Neural cell (in vitro differentiated cells): ENCODE results near the gene MRPL47. TPM values are rescaled to one million over a fixed set of nuclear protein-coding genes. Genes with fewer than 3 reads are reported as not detected.

Experiments
- H2AFZ ChIP-seq: fragments of 200-600, 300-800 bp; sonication (generic), shearing (Covaris generic); 2 replicates; pipeline ENCODE4 v1.6.0; 2014; ENCODE audit warnings: low read depth, mild to moderate bottlenecking, antibody characterized with exemption, low read length, moderate library complexity
- H3F3A ChIP-seq: fragments of 200-600 bp; shearing (Covaris generic); 2 replicates; pipeline ENCODE4 v1.6.1; 2016; ENCODE audit warnings: mild to moderate bottlenecking, moderate library complexity, mixed read lengths, antibody characterized with exemption, low read length; ENCODE audit not compliant: insufficient read depth, poor library complexity, severe bottlenecking
- H3K27ac ChIP-seq: fragments of 200-600, 300-800 bp; sonication (generic), shearing (Covaris generic); 2 replicates; pipeline ENCODE4 v1.5.1; 2014; ENCODE audit warnings: mild to moderate bottlenecking, low read length, moderate library complexity
- H3K27me3 ChIP-seq: fragments of 300-800, 200-600 bp; sonication (generic), shearing (Covaris generic); 2 replicates; pipeline ENCODE4 v1.6.0; 2014; ENCODE audit warnings: mild to moderate bottlenecking, low read depth, low read length, moderate library complexity; ENCODE audit not compliant: insufficient read depth
- H3K36me3 ChIP-seq: fragments of 300-800, 200-600 bp; sonication (generic), shearing (Covaris generic); 2 replicates; pipeline ENCODE4 v1.5.1; 2014; ENCODE audit warnings: mild to moderate bottlenecking, antibody characterized with exemption, low read length, moderate library complexity; ENCODE audit not compliant: insufficient read depth
- H3K4me2 ChIP-seq: fragments of 300-800, 200-600 bp; sonication (generic), shearing (Covaris generic); 2 replicates; pipeline ENCODE4 v1.6.0; 2014; ENCODE audit warnings: mild to moderate bottlenecking, low read length
- H3K4me3 ChIP-seq: fragments of 300-800, 200-600 bp; sonication (generic), shearing (Covaris generic); 2 replicates; pipeline ENCODE4 v1.5.1; 2014; ENCODE audit warnings: mild to moderate bottlenecking, low read length, moderate library complexity
- H3K79me2 ChIP-seq: fragments of 200-600 bp; shearing (Covaris generic); replicated peaks from 2 replicates; pipeline ENCODE4 v1.6.0; 2014; ENCODE audit warnings: mild to moderate bottlenecking, low read length, moderate library complexity; ENCODE audit not compliant: insufficient read depth
- H3K9ac ChIP-seq: fragments of 300-800, 200-600 bp; sonication (generic), shearing (Covaris generic); 2 replicates; pipeline ENCODE4 v1.6.1; 2016; ENCODE audit warnings: mild to moderate bottlenecking, low read length, mixed read lengths
- H3K9me2 ChIP-seq: fragments of 200-600 bp; shearing (Covaris generic); 2 replicates; pipeline ENCODE4 v1.6.1; 2016; ENCODE audit warnings: mild to moderate bottlenecking, low read length, mixed read lengths; ENCODE audit not compliant: insufficient read depth
- H3K9me3 ChIP-seq: fragments of 200-600, 300-800 bp; sonication (generic), shearing (Covaris generic); 2 replicates; pipeline ENCODE4 v1.6.1; 2016; ENCODE audit warnings: mild to moderate bottlenecking, mixed run types, low read length, moderate library complexity, mixed read lengths
- H4K20me1 ChIP-seq: fragments of 200-600 bp; shearing (Covaris generic); 2 replicates; pipeline ENCODE4 v1.6.1; 2016; ENCODE audit warnings: mild to moderate bottlenecking, mixed run types; ENCODE audit not compliant: insufficient read depth
- CTCF ChIP-seq: fragments of 450-650 bp; IDR thresholded peaks from 2 replicates; pipeline ENCODE4 v1.5.1; 2014; ENCODE audit warnings: antibody characterized with exemption, mild to moderate bottlenecking, moderate library complexity; ENCODE audit not compliant: poor library complexity, severe bottlenecking
- EP300 ChIP-seq: fragments of 450-650 bp; conservative IDR thresholded peaks from 2 replicates; pipeline ENCODE4 v1.6.1; 2014; ENCODE audit warnings: antibody characterized with exemption, mild to moderate bottlenecking, moderate library complexity; ENCODE audit not compliant: poor library complexity, severe bottlenecking
- EZH2 ChIP-seq: fragments of 200-600, 300-800 bp; shearing (Covaris generic), sonication (generic); IDR thresholded peaks from 2 replicates; pipeline ENCODE4 v1.6.1; 2014; ENCODE audit warnings: antibody characterized with exemption, low read length, borderline replicate concordance, mild to moderate bottlenecking; ENCODE audit not compliant: insufficient read depth, poor library complexity, severe bottlenecking
- MXI1 ChIP-seq: fragments of 450-650 bp; conservative IDR thresholded peaks from 2 replicates; pipeline ENCODE4 v1.6.1; 2014; ENCODE audit warnings: antibody characterized with exemption, mild to moderate bottlenecking; ENCODE audit not compliant: poor library complexity, severe bottlenecking
- POLR2AphosphoS5 ChIP-seq: IDR thresholded peaks from 2 replicates; pipeline ENCODE4 v1.6.1; 2012
- RAD21 ChIP-seq: fragments of 450-650 bp; conservative IDR thresholded peaks from 2 replicates; pipeline ENCODE4 v1.6.1; 2014; ENCODE audit warnings: antibody characterized with exemption, mild to moderate bottlenecking, moderate library complexity
- REST ChIP-seq: IDR thresholded peaks from 2 replicates; pipeline ENCODE4 v1.6.1; 2012; ENCODE audit warnings: borderline replicate concordance
- SMC3 ChIP-seq: fragments of 450-650 bp; conservative IDR thresholded peaks from 2 replicates; pipeline ENCODE4 v1.6.1; 2014; ENCODE audit warnings: antibody characterized with exemption, mild to moderate bottlenecking, moderate library complexity; ENCODE audit not compliant: poor library complexity
- TAF1 ChIP-seq: IDR thresholded peaks from 2 replicates; pipeline ENCODE4 v1.6.1; 2012; ENCODE audit warnings: low read depth
- polyA plus RNA-seq: library from polyadenylated mRNA; depleted of rRNA; stranded (reverse); fragments of >200 nt; gene quantifications from 2 replicates; pipeline ENCODE4 v1.2.3, GENCODE V29; 2014

MRPL47 gene
- polyA plus RNA-seq, 1 donor from 2014 or later: 91.1 TPM

- Histone ChIP-seq H4K20me1 (no peaks in the 10 kb centered on the region), H3K9me2 (no peaks in the 10 kb centered on the region), H3K79me2 (no peaks in the 10 kb centered on the region), H3K9ac (no peak overlapping the region), H2AFZ (no peak overlapping the region), H3K4me3 (no peak overlapping the region), H3K4me2 (no peak overlapping the region), H3F3A (no peaks in the 10 kb centered on the region), H3K9me3 (no peaks in the 10 kb centered on the region), H3K27ac (no peak overlapping the region), H3K27me3 (no peaks in the 10 kb centered on the region), H3K36me3 (no peaks in the 10 kb centered on the region)
- TF ChIP-seq EZH2 (no peak), POLR2AphosphoS5 (no peak), SMC3 (no peak), EP300 (no peak), REST (no peak), CTCF (no peak), MXI1 (no peak), RAD21 (no peak), TAF1 (no peak)
Measured at GRCh38 chr3:179546814-179547241, 57.6 kb downstream of the MRPL47 start.

GRCh38 chr3:179544981-179545645 lies 59.3 kb downstream of the MRPL47 start:
- Histone ChIP-seq H3K9me3 (no peaks in the 10 kb centered on the region), H3F3A (no peaks in the 10 kb centered on the region), H3K27ac (no peak overlapping the region), H3K9ac (no peak overlapping the region), H3K27me3 (no peaks in the 10 kb centered on the region), H3K4me2 (no peak overlapping the region), H3K4me3 (no peak overlapping the region), H3K79me2 (no peaks in the 10 kb centered on the region), H2AFZ (no peak overlapping the region), H4K20me1 (no peaks in the 10 kb centered on the region), H3K36me3 (no peaks in the 10 kb centered on the region), H3K9me2 (no peaks in the 10 kb centered on the region)
- TF ChIP-seq RAD21 (no peak), TAF1 (no peak), REST (no peak), POLR2AphosphoS5 (no peak), EP300 (no peak), CTCF (no peak), EZH2 (no peak), MXI1 (no peak), SMC3 (no peak)
